Activated naive CD4-positive, alpha-beta T cell treated with anti-CD3 and anti-CD28 coated beads, Interleukin-2, amount 50 U/mL, for 16 hours (primary cell): ENCODE results near the gene FITM1.

Source experiments
- DNase-seq: peaks from one replicate; pipeline ENCODE4 v3.0.0-alpha.2; 2020

The FITM1 gene

GRCh38 chr14:24162093-24162492 is 31.6 kb downstream of the FITM1 start:
- DNase-seq = no peak

- no peak for DNase-seq
Observed at GRCh38 chr14:24164518-24164991, 34.1 kb downstream of the FITM1 start.

GRCh38 chr14:24165785-24166184 is 35.3 kb downstream of the FITM1 start:
- DNase-seq = no peak

- DNase-seq = no peak
Observed at GRCh38 chr14:24167469-24168114, 37.1 kb downstream of the FITM1 start.

- peak; percentile 68 for DNase-seq
Observed at GRCh38 chr14:24171422-24172260, 41.2 kb downstream of the FITM1 start, which contains the start of gene REC8. Gene REC8 (plus strand): TSS chr14:24172080. CDS start chr14:24172553, 473 bp downstream.

GRCh38 chr14:24172261-24172860 is 41.9 kb downstream of the FITM1 start:
- DNase-seq = no peak

GRCh38 chr14:24172871-24173281 is 42.4 kb downstream of the FITM1 start:
- no peak for DNase-seq

- DNase-seq = no peak
Observed at GRCh38 chr14:24176599-24176998, 46.1 kb downstream of the FITM1 start.

GRCh38 chr14:24177041-24177825 is 46.8 kb downstream of the FITM1 start:
- DNase-seq = no peak

- no peak for DNase-seq
Observed at GRCh38 chr14:24177891-24178290, 47.4 kb downstream of the FITM1 start.

GRCh38 chr14:24178399-24179178 is 48.1 kb downstream of the FITM1 start:
- no peak for DNase-seq

GRCh38 chr14:24179294-24179960 is 49.0 kb downstream of the FITM1 start:
- DNase-seq = no peak

GRCh38 chr14:24179961-24180796 is 49.7 kb downstream of the FITM1 start:
- no peak for DNase-seq

GRCh38 chr14:24181371-24182077 is 51.1 kb downstream of the FITM1 start:
- DNase-seq = no peak
